NCI-H146 treated with DMSO at 0.1 percent for 48 hours (cell line): ENCODE data around the gene MAN2A2.

Source experiments
- DNase-seq: peaks from one replicate; lab custom pipeline; 2025; ENCODE audit not compliant: unreplicated experiment; lab: John Stamatoyannopoulos, UW

MAN2A2 gene

GRCh38 chr15:90959028-90959595 lies 56.0 kb downstream of the MAN2A2 start:
- no peak for DNase-seq

- no peak for DNase-seq
Measured at GRCh38 chr15:90959894-90960293, 56.8 kb downstream of the MAN2A2 start.

- DNase-seq, result no peak
Measured at GRCh38 chr15:90960298-90961091, 57.4 kb downstream of the MAN2A2 start.

GRCh38 chr15:90962021-90962420 lies 58.9 kb downstream of the MAN2A2 start:
- no peak for DNase-seq

- no peak for DNase-seq
Measured at GRCh38 chr15:90966262-90966661, 63.2 kb downstream of the MAN2A2 start.

- no peak for DNase-seq
Measured at GRCh38 chr15:90967206-90967605, 64.1 kb downstream of the MAN2A2 start.

- no peak for DNase-seq
Measured at GRCh38 chr15:90968434-90968833, 65.3 kb downstream of the MAN2A2 start.

GRCh38 chr15:90970274-90970673 lies 67.2 kb downstream of the MAN2A2 start:
- no peak for DNase-seq

- DNase-seq, result no peak
Measured at GRCh38 chr15:90972133-90972532, 69.0 kb downstream of the MAN2A2 start.
